GM12872 (cell line): ENCODE results near the gene LAMP2.
A peak's percentile ranks its signal among the peaks of the same experiment; 100 is the strongest.

ENCODE experiments used
- TF ChIP-seq, protein P1 (sequence below): IDR thresholded peaks from 3 replicates; pipeline ENCODE4 v1.5.1; 2011; ENCODE audit warnings: low read depth, mild to moderate bottlenecking, low read length, moderate library complexity; ENCODE audit not compliant: insufficient read depth

Gene LAMP2

DNA sequence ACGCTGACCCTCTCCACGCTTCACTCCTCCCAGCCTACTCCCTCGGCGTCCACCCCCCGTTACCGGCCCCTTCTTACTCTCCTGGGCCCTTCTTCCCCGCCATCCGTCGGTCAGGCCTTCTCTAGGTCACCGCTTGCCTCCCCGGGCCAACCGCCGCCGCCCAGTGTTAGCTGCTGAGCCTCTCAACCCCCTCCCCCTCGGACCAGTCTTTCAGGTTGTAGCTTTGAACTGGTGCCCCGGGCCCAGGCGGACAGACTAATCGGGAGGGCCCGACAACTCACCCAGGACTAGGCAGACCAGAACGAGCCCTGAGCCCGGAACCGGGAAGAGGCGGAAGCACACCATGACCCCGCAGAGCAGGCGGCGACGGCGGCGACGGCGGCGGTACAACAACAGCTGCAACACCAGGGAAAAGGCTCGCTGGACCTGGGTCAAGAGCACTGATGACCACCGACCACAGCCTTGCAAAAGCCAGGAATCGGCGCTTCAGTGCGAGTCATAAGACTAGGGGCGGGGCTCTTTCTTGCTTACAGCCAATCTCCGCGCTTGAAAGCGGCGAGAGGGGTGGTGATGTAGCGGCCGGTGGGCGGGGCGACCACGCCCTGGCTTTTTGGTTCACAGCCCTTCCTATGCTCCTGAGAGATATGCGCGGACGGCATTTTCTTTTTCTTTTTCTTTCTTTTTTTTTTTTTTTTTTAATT lies at the start of gene LAMP2:
Gene LAMP2, minus strand, starts transcription at position 472 of the 701 bp plus-strand sequence. Its CDS starts 127 bp downstream, at position 345.
- TF ChIP-seq, protein P1, sequence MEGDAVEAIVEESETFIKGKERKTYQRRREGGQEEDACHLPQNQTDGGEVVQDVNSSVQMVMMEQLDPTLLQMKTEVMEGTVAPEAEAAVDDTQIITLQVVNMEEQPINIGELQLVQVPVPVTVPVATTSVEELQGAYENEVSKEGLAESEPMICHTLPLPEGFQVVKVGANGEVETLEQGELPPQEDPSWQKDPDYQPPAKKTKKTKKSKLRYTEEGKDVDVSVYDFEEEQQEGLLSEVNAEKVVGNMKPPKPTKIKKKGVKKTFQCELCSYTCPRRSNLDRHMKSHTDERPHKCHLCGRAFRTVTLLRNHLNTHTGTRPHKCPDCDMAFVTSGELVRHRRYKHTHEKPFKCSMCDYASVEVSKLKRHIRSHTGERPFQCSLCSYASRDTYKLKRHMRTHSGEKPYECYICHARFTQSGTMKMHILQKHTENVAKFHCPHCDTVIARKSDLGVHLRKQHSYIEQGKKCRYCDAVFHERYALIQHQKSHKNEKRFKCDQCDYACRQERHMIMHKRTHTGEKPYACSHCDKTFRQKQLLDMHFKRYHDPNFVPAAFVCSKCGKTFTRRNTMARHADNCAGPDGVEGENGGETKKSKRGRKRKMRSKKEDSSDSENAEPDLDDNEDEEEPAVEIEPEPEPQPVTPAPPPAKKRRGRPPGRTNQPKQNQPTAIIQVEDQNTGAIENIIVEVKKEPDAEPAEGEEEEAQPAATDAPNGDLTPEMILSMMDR, result no peak

DNA sequence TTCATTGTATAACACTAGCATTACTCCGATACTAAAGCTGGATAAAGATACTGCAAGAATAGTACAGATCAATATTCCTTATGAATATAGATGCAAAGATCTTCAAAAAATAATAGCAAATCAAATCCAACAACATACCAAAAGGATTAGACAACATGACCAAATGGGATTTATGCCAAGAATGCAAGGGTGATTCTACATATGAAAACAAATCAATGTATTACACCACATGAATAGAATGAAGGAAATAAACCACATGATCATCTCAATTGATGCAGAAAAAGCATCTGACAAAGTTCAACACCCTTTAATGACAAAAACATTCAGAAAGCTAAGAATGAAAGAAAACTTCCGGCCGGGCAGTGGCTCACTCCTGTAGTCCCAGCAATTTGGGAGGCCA lies 48.8 kb upstream of the LAMP2 start:
- TF ChIP-seq, protein P1, result no peak

DNA sequence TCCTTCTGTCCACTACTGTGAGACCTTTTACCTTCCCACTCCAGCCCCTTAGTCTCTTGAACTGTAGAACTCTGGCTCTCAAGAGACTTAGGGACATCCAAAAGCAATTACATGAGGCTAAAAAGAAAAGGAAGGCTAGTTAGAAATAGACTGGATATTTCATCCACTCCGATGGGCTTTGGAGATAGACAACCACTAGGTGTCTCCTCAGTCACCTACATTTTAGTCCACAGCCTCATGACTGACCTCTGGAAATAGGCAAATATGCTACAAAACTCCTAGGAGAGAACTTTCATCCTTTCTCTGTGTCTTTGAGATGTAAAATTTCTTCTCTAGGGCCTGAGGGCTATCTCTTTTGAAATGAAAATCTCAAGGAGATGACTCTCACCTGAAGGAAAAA lies 45.1 kb upstream of the LAMP2 start:
- TF ChIP-seq, protein P1, result peak; percentile 34; the same call in 1 of the 3 replicates

DNA sequence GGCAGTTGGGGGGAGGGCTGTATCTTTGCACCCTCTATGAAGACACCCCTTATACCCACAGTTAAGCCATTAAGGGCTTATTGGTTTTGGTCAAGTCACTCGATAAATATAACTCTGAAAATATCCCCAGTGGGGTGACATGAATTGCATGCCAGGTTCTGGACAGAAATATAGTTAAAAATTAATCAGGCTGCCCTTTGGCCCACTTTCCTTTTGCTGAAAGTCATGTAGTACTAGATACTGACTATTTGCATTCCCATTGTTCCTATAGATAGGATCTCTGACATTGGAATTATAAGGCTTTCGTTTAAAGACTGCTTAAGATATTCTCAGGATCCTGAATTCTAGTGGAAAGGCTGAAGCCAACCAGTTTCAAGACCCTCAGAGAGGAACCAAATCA lies 43.5 kb upstream of the LAMP2 start:
- TF ChIP-seq, protein P1, result no peak

DNA sequence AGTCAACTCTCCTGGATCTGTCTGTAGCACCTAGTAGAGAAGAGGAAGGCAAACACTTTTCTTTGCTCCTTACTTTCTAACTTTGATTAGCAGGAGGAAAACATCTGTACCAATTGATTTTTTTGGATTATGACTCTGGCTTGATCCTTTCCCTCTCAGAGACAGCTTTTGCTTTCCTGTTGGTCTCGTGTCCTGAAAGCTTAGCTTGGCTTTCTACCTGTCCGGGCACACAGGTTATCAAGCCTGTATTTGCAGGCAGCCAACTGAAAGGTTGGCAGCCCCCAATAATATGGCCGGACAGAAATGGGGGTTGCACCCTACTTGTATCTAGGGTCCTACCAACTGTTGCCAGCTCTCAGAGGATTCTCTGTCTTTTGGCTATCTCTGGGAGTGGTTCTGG lies 43.1 kb upstream of the LAMP2 start:
- TF ChIP-seq, protein P1, result no peak

DNA sequence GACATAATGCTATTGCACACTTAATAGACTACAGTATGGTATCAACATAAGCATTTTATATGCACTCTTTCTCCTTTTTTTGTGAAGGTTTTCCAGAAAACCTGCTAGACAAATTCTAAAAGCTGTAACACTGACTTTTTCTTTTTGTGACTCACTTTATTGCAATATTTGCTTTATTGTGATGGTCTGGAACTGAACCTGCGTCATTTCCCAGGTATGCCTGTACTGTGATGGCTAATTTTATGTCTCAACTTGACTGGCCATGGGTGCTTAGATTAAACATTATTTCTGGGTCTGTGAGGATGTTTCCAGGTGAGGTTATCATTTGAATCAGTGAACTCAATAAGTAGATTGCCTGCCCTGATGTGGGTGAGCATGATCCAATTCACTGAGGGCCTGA lies 35.5 kb upstream of the LAMP2 start:
- TF ChIP-seq, protein P1, result no peak

DNA sequence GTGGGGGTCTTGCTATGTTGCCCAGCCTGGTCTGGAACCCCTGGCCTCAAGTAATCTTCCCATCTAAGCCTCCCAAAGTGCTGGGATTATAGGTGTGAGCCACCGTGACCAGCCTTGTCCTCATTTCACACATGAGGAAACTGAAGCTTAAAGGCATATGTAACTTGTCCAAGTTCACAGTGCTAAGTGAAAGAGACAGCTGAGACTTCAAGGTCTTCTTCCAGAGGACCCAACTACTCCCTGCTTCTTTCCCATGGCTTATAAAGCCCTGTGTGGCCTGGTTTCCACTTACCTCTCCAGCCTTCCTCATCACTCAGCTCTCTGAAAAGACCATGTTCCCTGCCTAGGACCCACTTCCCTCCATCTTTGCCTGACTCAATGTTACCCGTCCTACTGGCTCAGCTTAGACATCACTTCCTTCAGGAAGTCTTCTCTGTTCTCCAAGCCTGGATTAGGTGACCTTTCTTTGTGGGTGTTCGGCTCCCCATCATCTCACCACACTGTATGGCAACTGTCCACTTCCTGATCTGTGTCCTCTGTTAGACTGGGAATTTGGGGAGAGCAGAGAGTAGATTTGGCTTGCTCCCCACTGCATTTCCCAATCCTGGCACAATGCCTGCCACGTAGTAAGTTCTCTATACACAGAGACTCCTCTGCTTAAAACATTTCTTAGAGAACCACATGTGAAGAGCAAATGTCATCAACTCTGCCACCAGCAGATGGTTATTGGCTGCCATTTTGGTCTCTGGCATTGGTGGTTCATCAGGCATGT lies 30.4 kb upstream of the LAMP2 start:
- TF ChIP-seq, protein P1, result no peak
